IMR-90 (cell line): ENCODE results near the gene C7orf57. TPM values are rescaled to one million over a fixed set of nuclear protein-coding genes. Genes with fewer than 3 reads are reported as not detected.

Experiments used
- ATAC-seq: fragments of 200-7000 bp; cut with Tn5 transposase; 2 replicates; pipeline ENCODE4 v1.9.1; 2020; ENCODE audit warnings: low read depth, mild to moderate bottlenecking, moderate library complexity
- BruUV-seq: library from RNA; stranded (reverse); fragments of 400-500 nt; replicated peaks from 2 replicates; lab custom pipeline; 2021; lab: Mats Ljungman, UMichigan
- CTCF ChIA-PET: fragments of 300-600 bp; formaldehyde crosslinking; extraction: SDS; loops from one replicate; lab custom pipeline; 2021; ENCODE audit warnings: antibody characterized with exemption; lab: Yijun Ruan, JAX
- POLR2A ChIA-PET: fragments of 300-600 bp; sonication (Branson Sonifier 250); formaldehyde crosslinking; loops from one replicate; lab custom pipeline; 2022; ENCODE audit warnings: antibody characterized with exemption; ENCODE audit not compliant: unreplicated experiment; lab: Charles Lee
- DNase-seq: peaks from one replicate; pipeline ENCODE4 v3.0.0; 2013
- H2AFZ ChIP-seq: replicated peaks from 2 replicates; pipeline ENCODE3; 2013; ENCODE audit warnings: low read length, mild to moderate bottlenecking; ENCODE audit not compliant: poor library complexity
- H2AK5ac ChIP-seq: 2 replicates; pipeline ENCODE4 v1.6.1; 2013; ENCODE audit warnings: low read depth, low read length, inconsistent platforms
- H2AK9ac ChIP-seq: replicated peaks from 2 replicates; pipeline ENCODE3; 2013; ENCODE audit warnings: mild to moderate bottlenecking, low read depth, low read length, moderate library complexity; ENCODE audit not compliant: poor library complexity
- H2BK120ac ChIP-seq: 2 replicates; pipeline ENCODE4 v1.6.1; 2013; ENCODE audit warnings: low read depth, low read length, inconsistent platforms
- H2BK15ac ChIP-seq: 3 replicates; pipeline ENCODE4 v1.6.1; 2013; ENCODE audit warnings: low read depth, low read length, inconsistent platforms
- H2BK20ac ChIP-seq: 2 replicates; pipeline ENCODE4 v1.6.1; 2013; ENCODE audit warnings: low read depth, mild to moderate bottlenecking, inconsistent platforms, low read length, moderate library complexity
- H2BK5ac ChIP-seq: 2 replicates; pipeline ENCODE4 v1.6.1; 2013; ENCODE audit warnings: mild to moderate bottlenecking, low read depth, low read length, inconsistent platforms; ENCODE audit not compliant: poor library complexity, severe bottlenecking
- H3K14ac ChIP-seq: replicated peaks from 2 replicates; pipeline ENCODE4 v1.6.1; 2013; ENCODE audit warnings: low read depth, low read length, inconsistent platforms
- H3K18ac ChIP-seq: 2 replicates; pipeline ENCODE4 v1.6.1; 2013; ENCODE audit warnings: low read depth, low read length, control low read depth
- H3K23ac ChIP-seq: 2 replicates; pipeline ENCODE4 v1.6.1; 2013; ENCODE audit warnings: low read depth, low read length, inconsistent platforms
- H3K27ac ChIP-seq: 2 replicates; pipeline ENCODE4 v1.5.1; 2013; ENCODE audit warnings: mild to moderate bottlenecking, control low read depth, low read length; ENCODE audit not compliant: insufficient read depth
- H3K27me3 ChIP-seq: 2 replicates; pipeline ENCODE4 v1.6.1; 2013; ENCODE audit warnings: low read length; ENCODE audit not compliant: control insufficient read depth, insufficient read depth
- H3K36me3 ChIP-seq: 2 replicates; pipeline ENCODE4 v1.6.1; 2013; ENCODE audit warnings: low read length, mixed read lengths; ENCODE audit not compliant: control insufficient read depth, insufficient read depth
- H3K4ac ChIP-seq: 2 replicates; pipeline ENCODE4 v1.6.1; 2013; ENCODE audit warnings: low read depth, low read length, inconsistent platforms
- H3K4me1 ChIP-seq: 2 replicates; pipeline ENCODE4 v1.6.1; 2013; ENCODE audit warnings: low read length, mixed read lengths; ENCODE audit not compliant: control insufficient read depth, insufficient read depth
- H3K4me2 ChIP-seq: 2 replicates; pipeline ENCODE4 v1.6.1; 2013; ENCODE audit warnings: low read depth, mild to moderate bottlenecking, control low read depth, low read length, moderate library complexity
- H3K4me3 ChIP-seq: 2 replicates; pipeline ENCODE4 v1.5.1; 2013; ENCODE audit warnings: low read depth, mild to moderate bottlenecking, control low read depth, low read length, moderate library complexity; ENCODE audit not compliant: insufficient read depth
- H3K56ac ChIP-seq: 2 replicates; pipeline ENCODE4 v1.6.1; 2013; ENCODE audit warnings: low read length, inconsistent platforms; ENCODE audit not compliant: insufficient read depth; ENCODE audit errors: extremely low read depth
- H3K79me1 ChIP-seq, 2 experiments: 2 replicates each; pipeline ENCODE4 v1.6.1; 2013; ENCODE audit warnings: low read length in 2 of 2, inconsistent platforms in 1 of 2, low read depth in 1 of 2
- H3K9ac ChIP-seq: 2 replicates; pipeline ENCODE4 v1.6.1; 2013; ENCODE audit warnings: low read depth, low read length, control low read depth
- H3K9me1 ChIP-seq: 2 replicates; pipeline ENCODE4 v1.6.1; 2013; ENCODE audit warnings: low read length, inconsistent platforms; ENCODE audit not compliant: insufficient read depth
- H3K9me3 ChIP-seq: 2 replicates; pipeline ENCODE4 v1.6.1; 2013; ENCODE audit warnings: low read length; ENCODE audit not compliant: control insufficient read depth, insufficient read depth
- H4K20me1 ChIP-seq: 2 replicates; pipeline ENCODE4 v1.6.1; 2013; ENCODE audit warnings: low read length, inconsistent platforms; ENCODE audit not compliant: insufficient read depth
- H4K5ac ChIP-seq: 2 replicates; pipeline ENCODE4 v1.6.1; 2013; ENCODE audit warnings: mild to moderate bottlenecking, low read depth, low read length, control low read depth
- H4K8ac ChIP-seq, 2 experiments: 2 replicates each; pipeline ENCODE4 v1.6.1; 2013; ENCODE audit warnings: low read depth in 2 of 2, low read length in 2 of 2, control low read depth in 1 of 2, inconsistent platforms in 1 of 2
- H4K91ac ChIP-seq: 2 replicates; pipeline ENCODE4 v1.6.1; 2013; ENCODE audit warnings: low read depth, low read length, inconsistent platforms; ENCODE audit not compliant: insufficient read depth
- BHLHE40 ChIP-seq: fragments of 150-350 bp; IDR thresholded peaks from 2 replicates; pipeline ENCODE4 v1.6.1; 2016; ENCODE audit warnings: mild to moderate bottlenecking, low read depth, low read length
- FOS ChIP-seq: fragments of 150-350 bp; IDR thresholded peaks from 2 replicates; pipeline ENCODE4 v1.6.1; 2016; ENCODE audit warnings: low read depth, low read length
- MXI1 ChIP-seq: IDR thresholded peaks from 2 replicates; pipeline ENCODE4 v1.6.1; 2012; ENCODE audit warnings: low read depth, mild to moderate bottlenecking, low read length, moderate library complexity, borderline replicate concordance
- POLR2A ChIP-seq: IDR thresholded peaks from 2 replicates; pipeline ENCODE4 v1.6.1; 2012; ENCODE audit warnings: mild to moderate bottlenecking, low read depth, low read length
- RAD21 ChIP-seq: IDR thresholded peaks from 2 replicates; pipeline ENCODE4 v1.6.1; 2012; ENCODE audit warnings: low read length, improper control_type of control experiment
- RCOR1 ChIP-seq: IDR thresholded peaks from 2 replicates; pipeline ENCODE4 v1.6.1; 2012; ENCODE audit warnings: mild to moderate bottlenecking, low read length, improper control_type of control experiment; ENCODE audit not compliant: insufficient replicate concordance
- RFX5 ChIP-seq: IDR thresholded peaks from 2 replicates; pipeline ENCODE4 v1.8.0; 2012; ENCODE audit warnings: low read depth, mild to moderate bottlenecking, low read length, moderate library complexity
- WGBS, 2 experiments: methylation state at CpG; one replicate each; pipeline versions ENCODE4 v1.1.5 to v1.1.7; 2013; ENCODE audit warnings: missing lambda C conversion rate in 2 of 2; ENCODE audit not compliant: insufficient read length in 1 of 2; ENCODE audit errors: extremely low coverage in 2 of 2; 5-methylcytosine and 5-hydroxymethylcytosine counted together
- dilution Hi-C: fragments of 300-500 bp; cut with HindIII; formaldehyde crosslinking; loops from one replicate; pipeline ENCODE4 v1.14.3; 2018; ENCODE audit warnings: low sequenced_read_pairs; ENCODE audit not compliant: unreplicated experiment
- in situ Hi-C: fragments of 300-500 bp; cut with MboI; formaldehyde crosslinking; loops from 3 replicates; pipeline ENCODE4 v1.14.3; 2019; ENCODE audit warnings: low sequenced_read_pairs, inconsistent platforms, mixed read lengths
- intact Hi-C: fragments of 100-400 bp; cut with micrococcal nuclease; formaldehyde crosslinking; loops from 2 replicates; pipeline ENCODE4 v1.10.0; 2022
- polyA plus RNA-seq, 3 experiments: library from polyadenylated mRNA; depleted of rRNA; stranded (reverse); fragments of >200 nt; gene quantifications; 2 replicates each; pipeline ENCODE4 v1.2.3, GENCODE V29; 2012; ENCODE audit warnings: low replicate concordance in 1 of 3
- total RNA-seq: library from RNA; depleted of rRNA; stranded (reverse); fragments of >200 nt; gene quantifications from 2 replicates; pipeline ENCODE4 v1.2.3, GENCODE V29; 2012

C7orf57 gene
- total and polyA plus RNA-seq, 2 of the 4 experiments (the other 2 are of a cell fraction): not detected

GRCh38 chr7:48097521-48098231, 62.3 kb downstream of the C7orf57 start:
- Histone ChIP-seq H3K79me1 (peaks cover 43 to 46% of the 10 kb centered on the region in 2 experiments), H3K18ac (peak overlapping the region; percentile 37; the same call in 1 of the 2 replicates), H2BK5ac (peak overlapping the region; percentile 32), H3K14ac (peak overlapping the region; percentile 26), H2AK5ac (peak overlapping the region; percentile 51; the same call in 1 of the 2 replicates), H4K8ac (peak overlapping the region in 1 of 2 experiments; percentile 64; a peak in 1 of 4 replicates), H2AK9ac (no peak overlapping the region), H3K56ac (no peak overlapping the region), H3K9me3 (no peaks in the 10 kb centered on the region), H3K9ac (no peak overlapping the region), H3K27ac (peak overlapping the region; percentile 48; the same call in 1 of the 2 replicates), H3K27me3 (no peaks in the 10 kb centered on the region), H2AFZ (no peak overlapping the region), H4K91ac (peak overlapping the region; percentile 54), H3K4me1 (peaks cover 18% of the 10 kb centered on the region), H4K5ac (no peak overlapping the region), H2BK20ac (peak overlapping the region; percentile 56; the same call in 1 of the 2 replicates), H4K20me1 (no peaks in the 10 kb centered on the region), H3K9me1 (peaks cover 19% of the 10 kb centered on the region), H3K36me3 (peaks cover 33% of the 10 kb centered on the region), H2BK120ac (peak overlapping the region; percentile 57), H2BK15ac (peak overlapping the region; percentile 56; the same call in 1 of the 3 replicates), H3K4me2 (peak overlapping the region; percentile 19; the same call in 1 of the 2 replicates), H3K4ac (peak overlapping the region; percentile 70), H3K4me3 (no peak overlapping the region), H3K23ac (peak overlapping the region; percentile 4; the same call in 1 of the 2 replicates)
- ATAC-seq (no peak), DNase-seq (no peak)
- POLR2A ChIA-PET: no interaction called here
- in situ Hi-C loops: loop anchor here (10.0 kb wide), 1 partner anchor 113 kb away; no protein-coding TSS in a partner anchor
- intact Hi-C loops: no loop called here
- TF ChIP-seq FOS (no peak), RAD21 (no peak), RFX5 (no peak), RCOR1 (no peak), POLR2A (no peak), BHLHE40 (no peak), MXI1 (no peak)
- dilution Hi-C loops: no loop called here
- BruUV-seq: no TSS peak
- CTCF ChIA-PET: interaction anchor here (0.7 kb wide), 1 partner anchor 439 kb away, joined by 3 read pairs; no protein-coding TSS in a partner anchor
- no CpG with 5 or more reads among the region's 6 CpGs for WGBS, 2 experiments
